Measurements from ENCODE around the gene IL20RB.

GRCh38 chr3:137047240-137047639 is 89.5 kb downstream of the IL20RB start:
- TF ChIP-seq EZH2 (IDR thresholded peaks at IDR 0.05) (no peak), POLR2AphosphoS5 (IDR thresholded peaks at IDR 0.05; ENCODE audit: borderline replicate concordance, low read depth, low read length) (no peak), FOXP2 (optimal IDR thresholded peaks at IDR 0.05; ENCODE audit: control extremely low read depth, extremely low read length, insufficient read depth) (no peak)
